Thoracic aorta (tissue), 2 donors: ENCODE measurements around the gene HOXB6. TPM values are rescaled to one million over a fixed set of nuclear protein-coding genes. Genes with fewer than 3 reads are reported as not detected.

Source experiments
- ATAC-seq: fragments of 150-250 bp; one replicate; pipeline ENCODE4 v1.8.0; 2017; ENCODE audit warnings: low read depth; ENCODE audit not compliant: insufficient number of reproducible peaks, low FRiP score
- DNase-seq: peaks from one replicate; pipeline ENCODE4 v3.0.0-alpha.2; 2020; ENCODE audit warnings: low spot score
- H3K27ac ChIP-seq, 2 donors: fragments of 200-600 bp; sonication (generic); 1 replicate in 1 of 2; 2 replicates in 1 of 2; pipeline ENCODE4 v1.5.1; 2016; ENCODE audit warnings: mild to moderate bottlenecking in 2 of 2, moderate library complexity in 2 of 2
- H3K27me3 ChIP-seq: fragments of 200-600 bp; sonication (generic); replicated peaks from 2 replicates; pipeline ENCODE4 v1.6.0; 2016; ENCODE audit warnings: mild to moderate bottlenecking; ENCODE audit not compliant: insufficient read depth
- H3K36me3 ChIP-seq: fragments of 200-600 bp; sonication (generic); one replicate; pipeline ENCODE4 v1.5.1; 2016
- H3K4me1 ChIP-seq, 2 donors: fragments of 200-600 bp; sonication (generic); 1 replicate in 1 of 2; 2 replicates in 1 of 2; pipeline versions ENCODE4 v1.5.1 to v1.6.0; 2016; ENCODE audit warnings: low read depth in 2 of 2, mild to moderate bottlenecking in 1 of 2; ENCODE audit not compliant: control insufficient read depth in 1 of 2
- H3K4me3 ChIP-seq: fragments of 200-600 bp; sonication (generic); 2 replicates; pipeline ENCODE4 v1.5.1; 2016; ENCODE audit warnings: mild to moderate bottlenecking
- H3K9me3 ChIP-seq: fragments of 200-600 bp; sonication (generic); 2 replicates; pipeline ENCODE4 v1.5.1; 2016
- CTCF ChIP-seq: fragments of 200-600 bp; sonication (generic); IDR thresholded peaks from one replicate; pipeline ENCODE4 v1.5.1; 2019; ENCODE audit warnings: antibody characterized with exemption
- total RNA-seq, 2 donors: library from RNA; depleted of rRNA; stranded (reverse); fragments of >200 nt; gene quantifications; one replicate each; pipeline versions ENCODE4 v1.1.0 to v1.2.3, GENCODE V29; 2016

The HOXB6 gene
- total RNA-seq, 2 donors from 2014 or later = 4.2 to 9.9 TPM

- peak overlapping the region; percentile 84 for H3K4me3 ChIP-seq
- no peak for DNase-seq
- H3K27me3 ChIP-seq = no peaks in the 10 kb centered on the region
- H3K27ac ChIP-seq = peak overlapping the region; percentile 81 to 96
- no peak for TF ChIP-seq CTCF
- H3K4me1 ChIP-seq = peaks cover 45 to 84% of the 10 kb centered on the region in 2 donors
- no peaks in the 10 kb centered on the region for H3K36me3 ChIP-seq
- ATAC-seq = no peak
- H3K9me3 ChIP-seq = no peaks in the 10 kb centered on the region
Observed at GRCh38 chr17:48556576-48557401, 48.0 kb downstream of the HOXB6 start.

- DNase-seq = no peak
- Histone ChIP-seq H3K36me3 (no peaks in the 10 kb centered on the region), H3K9me3 (no peaks in the 10 kb centered on the region), H3K27ac (peak overlapping the region; percentile 81 to 96), H3K27me3 (no peaks in the 10 kb centered on the region), H3K4me3 (peak overlapping the region; percentile 84), H3K4me1 (peaks cover 45 to 80% of the 10 kb centered on the region in 2 donors)
- TF ChIP-seq CTCF = no peak
- no peak for ATAC-seq
Observed at GRCh38 chr17:48556229-48556575, 48.6 kb downstream of the HOXB6 start.

- no peak for ATAC-seq
- Histone ChIP-seq H3K9me3 (no peaks in the 10 kb centered on the region), H3K27me3 (no peaks in the 10 kb centered on the region), H3K4me1 (peaks cover 45 to 77% of the 10 kb centered on the region in 2 donors), H3K36me3 (peaks cover 5% of the 10 kb centered on the region), H3K27ac (peak overlapping the region; percentile 91 to 96), H3K4me3 (peak overlapping the region; percentile 84)
- no peak for DNase-seq
- no peak for TF ChIP-seq CTCF
Observed at GRCh38 chr17:48555258-48556228, 49.2 kb downstream of the HOXB6 start.

GRCh38 chr17:48554412-48555257 is 50.2 kb downstream of the HOXB6 start:
- DNase-seq (no peak), ATAC-seq (no peak)
- Histone ChIP-seq H3K9me3 (no peaks in the 10 kb centered on the region), H3K4me3 (peak overlapping the region; percentile 84), H3K27ac (peak overlapping the region; percentile 91 to 96), H3K27me3 (no peaks in the 10 kb centered on the region), H3K4me1 (peaks cover 41 to 77% of the 10 kb centered on the region in 2 donors), H3K36me3 (peaks cover 9% of the 10 kb centered on the region)
- no peak for TF ChIP-seq CTCF
